Urothelium cell line (cell line): ENCODE results near the gene BATF2.

Source experiments
- DNase-seq: peaks from one replicate; pipeline ENCODE4 v3.0.0; 2011; ENCODE audit warnings: low spot score, mixed read lengths
- FAIRE-seq: peaks from 2 replicates; lab custom pipeline; 2011; peaks lifted over from hg19 to GRCh38; lab: Jason Lieb, UNC

Gene BATF2

DNA sequence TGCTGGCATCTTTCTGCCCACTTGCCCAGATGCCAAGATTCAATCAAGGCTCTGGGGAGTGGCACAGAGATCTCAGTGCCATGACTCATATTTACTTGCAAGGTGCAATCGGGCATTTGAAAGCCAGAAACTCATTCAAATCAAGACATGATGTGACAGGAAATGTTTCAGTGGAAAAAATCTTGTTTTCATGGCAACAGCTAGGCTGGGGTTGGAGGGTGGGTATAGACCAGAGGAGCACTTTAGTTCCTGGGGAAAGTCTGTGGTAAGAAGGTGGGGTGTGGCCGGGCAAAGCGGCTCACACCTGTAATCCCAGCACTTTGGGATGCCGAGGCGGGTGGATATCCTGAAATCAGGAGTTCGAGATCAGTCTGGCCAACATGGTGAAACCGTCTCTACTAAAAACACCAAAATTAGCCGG is 26.0 kb downstream of the BATF2 start:
- DNase-seq (no peak), FAIRE-seq (no peak)

DNA sequence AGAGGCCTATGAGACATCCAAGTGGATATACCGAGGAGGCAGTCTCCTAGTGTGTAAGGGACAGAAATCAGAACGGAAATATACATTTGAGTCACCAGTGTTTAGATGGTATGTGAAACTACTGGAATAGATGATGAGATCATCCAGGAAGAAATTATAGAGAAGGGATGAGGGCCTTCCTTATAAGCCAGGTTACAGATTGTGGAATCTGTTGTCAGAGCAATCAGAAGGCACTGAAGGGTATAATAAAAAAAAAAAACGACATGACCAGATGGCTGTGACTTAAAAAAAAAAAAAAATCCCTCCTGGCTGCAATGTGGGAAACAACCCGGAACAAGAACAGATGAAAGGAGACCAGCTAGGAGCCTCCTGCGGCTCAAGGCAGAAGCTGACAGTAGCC is 27.6 kb downstream of the BATF2 start:
- DNase-seq (no peak), FAIRE-seq (no peak)

DNA sequence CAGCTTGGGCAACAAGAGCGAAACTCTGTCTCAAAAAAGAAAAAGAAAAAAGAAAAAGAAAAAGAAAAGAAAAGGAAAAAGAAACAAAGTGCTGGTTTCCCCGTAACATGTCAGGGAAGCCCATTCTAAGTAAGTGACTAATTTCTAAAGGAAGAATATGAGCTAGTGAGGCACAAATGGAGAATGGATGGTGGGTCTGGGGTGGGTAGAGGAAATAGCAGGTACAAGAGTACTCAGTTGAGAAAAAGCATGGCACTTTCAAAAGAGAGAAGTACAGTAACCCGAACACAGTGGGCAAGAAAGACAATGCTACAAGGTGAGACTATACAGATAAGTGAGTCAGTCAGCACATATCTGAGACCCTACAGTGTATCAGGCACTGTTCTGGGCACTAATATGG is 29.4 kb downstream of the BATF2 start:
- FAIRE-seq (no peak), DNase-seq (no peak)

DNA sequence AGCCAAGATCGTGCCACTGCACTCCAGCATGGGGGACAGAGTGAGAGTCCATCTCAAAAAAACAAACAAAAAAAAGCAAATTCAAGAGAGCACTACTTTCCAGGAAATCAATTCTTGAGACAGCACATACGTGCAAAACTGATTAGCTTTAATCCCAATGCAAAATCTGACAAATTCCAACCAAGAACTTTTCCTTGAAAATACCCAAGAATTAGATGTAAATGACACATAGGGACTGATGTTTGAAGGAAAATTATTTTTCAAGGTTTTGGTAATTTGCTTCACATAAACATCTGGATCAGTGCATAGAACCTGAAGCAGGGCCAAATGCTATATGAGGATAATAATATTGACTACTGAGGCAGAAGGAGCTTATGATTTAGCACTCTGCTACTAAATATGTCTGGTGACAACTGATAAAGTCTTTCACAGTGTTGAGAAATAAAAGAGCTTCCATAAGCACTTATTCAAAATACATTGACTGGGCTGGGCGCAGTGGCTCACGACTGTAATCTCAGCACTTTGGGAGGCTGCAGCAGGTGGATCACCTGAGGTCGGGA is 33.6 kb downstream of the BATF2 start:
- DNase-seq (no peak), FAIRE-seq (no peak)

DNA sequence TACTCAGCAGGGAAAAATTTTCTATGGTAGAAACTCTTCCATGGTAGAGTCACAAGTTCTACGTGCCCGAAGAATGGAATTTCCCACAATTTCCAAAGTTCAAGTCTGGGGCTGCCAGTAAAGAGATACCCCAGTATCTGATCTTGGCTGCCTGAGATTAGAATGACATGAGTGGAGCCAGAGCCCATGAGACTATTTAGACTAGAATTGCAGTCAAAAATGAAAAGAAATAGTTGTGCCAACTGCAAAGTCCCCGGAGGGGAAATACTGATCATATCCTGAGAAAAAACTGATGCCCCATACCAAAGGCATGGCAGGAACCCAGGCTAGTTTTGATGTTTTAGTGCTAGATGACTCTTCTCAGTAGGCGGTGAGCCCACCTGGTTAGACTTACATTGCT is 36.1 kb downstream of the BATF2 start:
- DNase-seq (no peak), FAIRE-seq (no peak)

DNA sequence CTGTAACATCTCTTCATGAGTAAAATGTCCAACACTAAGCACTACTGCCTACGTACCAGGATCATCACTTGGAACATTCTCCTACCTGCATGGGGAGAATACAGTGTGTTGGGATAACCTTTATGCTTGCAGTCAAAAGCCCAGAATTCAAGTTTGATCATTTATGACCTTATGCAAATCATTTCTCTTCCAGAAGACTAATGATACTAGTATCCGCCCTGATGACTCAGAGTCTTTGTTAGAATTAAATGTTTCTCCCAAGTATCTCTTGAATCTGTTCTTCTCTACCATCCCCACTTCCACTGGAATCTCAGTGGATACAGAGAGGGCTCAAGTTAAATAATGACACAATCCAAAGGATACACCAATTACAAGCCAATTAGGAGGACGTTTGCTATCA is 37.3 kb downstream of the BATF2 start:
- DNase-seq (no peak), FAIRE-seq (no peak)

DNA sequence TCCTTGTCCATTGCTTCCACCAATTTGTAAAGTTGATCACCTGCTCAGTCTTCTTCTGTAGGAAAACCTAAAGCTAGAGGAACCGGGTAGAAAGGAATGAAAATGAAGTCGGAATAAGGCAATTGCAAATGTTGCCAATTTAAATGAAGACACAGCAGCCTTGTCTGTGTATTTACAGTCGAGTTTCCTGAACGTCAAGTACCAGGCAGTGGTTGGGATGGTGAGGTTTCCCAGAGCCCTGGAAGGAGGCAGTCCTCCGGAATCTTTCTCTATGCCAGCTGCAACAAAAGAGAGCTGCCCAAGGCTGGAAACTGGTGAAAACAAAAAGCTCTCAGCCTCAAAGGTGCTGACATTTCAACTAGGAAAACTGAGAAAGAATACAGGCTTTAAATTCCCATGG is 42.6 kb downstream of the BATF2 start:
- DNase-seq (no peak), FAIRE-seq (no peak)

DNA sequence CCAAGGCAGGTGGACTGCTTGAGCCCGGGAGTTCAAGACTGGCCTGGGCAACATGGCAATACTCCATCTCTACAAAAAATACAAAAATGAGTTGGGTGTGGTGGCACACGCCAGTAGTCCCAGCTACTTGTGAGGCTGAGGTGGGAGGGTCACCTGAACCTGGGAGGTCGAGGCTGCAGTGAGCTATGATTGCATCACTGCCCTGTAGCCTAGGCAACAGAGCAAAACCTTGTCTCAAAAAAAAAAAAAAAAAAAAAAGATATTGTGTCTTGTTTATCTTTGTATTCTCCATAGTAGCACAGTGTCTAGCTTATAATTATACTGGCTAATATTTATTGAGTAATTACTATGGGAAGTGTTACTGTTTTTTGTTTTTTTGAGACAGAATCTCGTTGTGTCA is 45.2 kb downstream of the BATF2 start:
- DNase-seq (no peak), FAIRE-seq (no peak)

DNA sequence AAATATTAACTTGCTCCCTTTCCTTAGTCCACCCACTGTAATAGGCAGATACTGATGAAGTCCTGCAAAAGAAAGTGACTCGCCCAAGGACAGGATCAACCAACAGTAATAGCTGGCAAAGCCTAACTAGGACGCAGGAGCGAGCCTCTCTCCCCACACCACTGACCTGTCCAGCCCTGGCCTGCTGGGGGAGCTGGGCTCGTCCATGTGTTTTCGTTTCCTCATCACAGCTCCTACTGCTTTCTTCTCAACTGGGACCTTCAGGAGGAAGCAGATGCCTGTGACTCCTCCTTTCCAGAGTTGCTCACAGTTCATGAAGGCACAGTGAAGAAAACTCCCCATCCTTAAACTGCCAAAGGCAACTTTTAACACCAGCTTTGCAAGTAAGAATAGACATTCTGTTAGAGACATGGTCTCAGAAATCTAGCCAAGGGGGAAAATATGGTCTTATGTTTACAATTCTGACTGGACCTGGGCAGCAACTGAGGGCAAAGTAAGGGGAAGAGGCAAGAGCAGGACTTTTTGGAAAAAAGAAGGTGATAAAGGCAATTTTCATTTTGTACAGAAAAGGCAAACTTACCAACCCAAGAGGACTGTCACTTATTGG is 49.5 kb downstream of the BATF2 start:
- FAIRE-seq (no peak), DNase-seq (no peak)
